H9 (cell line): ENCODE measurements around the gene PKD2L1. TPM values are rescaled to one million over a fixed set of nuclear protein-coding genes. Genes with fewer than 3 reads are reported as not detected.
A peak's percentile ranks its signal among the peaks of the same experiment; 100 is the strongest.

Experiments
- DNase-seq: peaks from one replicate; pipeline ENCODE4 v3.0.0-alpha.2; 2017
- H2AFZ ChIP-seq: one replicate; pipeline ENCODE4 v1.6.1; 2013; ENCODE audit warnings: mild to moderate bottlenecking, low read length, control low read depth, moderate library complexity
- H2AK5ac ChIP-seq: 2 replicates; pipeline ENCODE4 v1.6.1; 2013; ENCODE audit warnings: low read length, control low read depth, mixed read lengths; ENCODE audit not compliant: insufficient read length
- H2BK120ac ChIP-seq: one replicate; pipeline ENCODE4 v1.6.1; 2013; ENCODE audit warnings: low read depth, mild to moderate bottlenecking, low read length, control low read depth, inconsistent platforms; ENCODE audit not compliant: poor library complexity, severe bottlenecking
- H2BK12ac ChIP-seq: 2 replicates; pipeline ENCODE4 v1.6.1; 2013; ENCODE audit warnings: low read length, control low read depth, mixed read lengths, low read depth; ENCODE audit not compliant: insufficient read length
- H2BK15ac ChIP-seq: 2 replicates; pipeline ENCODE4 v1.6.1; 2013; ENCODE audit warnings: low read depth, low read length, control low read depth
- H2BK20ac ChIP-seq: one replicate; pipeline ENCODE4 v1.6.1; 2013; ENCODE audit warnings: low read depth, mild to moderate bottlenecking, low read length, control low read depth, inconsistent platforms; ENCODE audit not compliant: poor library complexity, severe bottlenecking
- H2BK5ac ChIP-seq: 2 replicates; pipeline ENCODE4 v1.6.1; 2013; ENCODE audit warnings: low read length, control low read depth, mixed read lengths; ENCODE audit not compliant: insufficient read length
- H3K14ac ChIP-seq: 2 replicates; pipeline ENCODE4 v1.6.1; 2013; ENCODE audit warnings: low read length, control low read depth; ENCODE audit not compliant: insufficient read depth
- H3K18ac ChIP-seq: 2 replicates; pipeline ENCODE4 v1.6.1; 2013; ENCODE audit warnings: low read depth, mild to moderate bottlenecking, mixed read lengths, low read length, control low read depth; ENCODE audit not compliant: insufficient read length
- H3K23ac ChIP-seq: 2 replicates; pipeline ENCODE4 v1.6.1; 2013; ENCODE audit warnings: low read length, control low read depth, mixed read lengths, low read depth; ENCODE audit not compliant: insufficient read length
- H3K23me2 ChIP-seq: 2 replicates; pipeline ENCODE4 v1.6.1; 2013; ENCODE audit warnings: low read depth, mild to moderate bottlenecking, mixed read lengths, low read length, control low read depth; ENCODE audit not compliant: insufficient read length, poor library complexity, severe bottlenecking
- H3K27ac ChIP-seq: 2 replicates; pipeline ENCODE4 v1.5.1; 2013; ENCODE audit warnings: low read length, control low read depth, mixed read lengths, low read depth; ENCODE audit not compliant: insufficient read length
- H3K27me3 ChIP-seq: 2 replicates; pipeline ENCODE4 v1.6.1; 2013; ENCODE audit warnings: low read length, control low read depth, inconsistent platforms; ENCODE audit not compliant: insufficient read depth
- H3K4ac ChIP-seq: 2 replicates; pipeline ENCODE4 v1.6.1; 2013; ENCODE audit warnings: low read depth, mild to moderate bottlenecking, control low read depth, inconsistent platforms, low read length, moderate library complexity
- H3K4me1 ChIP-seq: 2 replicates; pipeline ENCODE4 v1.6.1; 2013; ENCODE audit warnings: low read length, control low read depth, inconsistent platforms; ENCODE audit not compliant: insufficient read depth
- H3K4me2 ChIP-seq: 2 replicates; pipeline ENCODE4 v1.6.1; 2013; ENCODE audit warnings: low read length, control low read depth, mixed read lengths; ENCODE audit not compliant: insufficient read length, insufficient read depth
- H3K56ac ChIP-seq: 2 replicates; pipeline ENCODE4 v1.6.1; 2013; ENCODE audit warnings: low read depth, mild to moderate bottlenecking, mixed read lengths, low read length, control low read depth; ENCODE audit not compliant: insufficient read length
- H3K79me1 ChIP-seq: 2 replicates; pipeline ENCODE4 v1.6.1; 2013; ENCODE audit warnings: low read depth, mild to moderate bottlenecking, moderate library complexity, low read length, control low read depth, inconsistent platforms; ENCODE audit not compliant: insufficient read depth, poor library complexity, severe bottlenecking
- H3K79me2 ChIP-seq: 2 replicates; pipeline ENCODE4 v1.6.1; 2013; ENCODE audit warnings: low read length, control low read depth, inconsistent platforms; ENCODE audit not compliant: insufficient read depth
- H3K9ac ChIP-seq: 2 replicates; pipeline ENCODE4 v1.6.1; 2013; ENCODE audit warnings: low read length, control low read depth, mixed read lengths; ENCODE audit not compliant: insufficient read length; ENCODE audit errors: extremely low read depth
- H3K9me3 ChIP-seq: one replicate; pipeline ENCODE4 v1.6.1; 2013; ENCODE audit warnings: low read depth, low read length, inconsistent platforms; ENCODE audit not compliant: control insufficient read depth
- H3T11ph ChIP-seq: one replicate; pipeline ENCODE4 v1.6.1; 2013; ENCODE audit warnings: mild to moderate bottlenecking, low read length, control low read depth, inconsistent platforms
- H4K20me1 ChIP-seq: one replicate; pipeline ENCODE4 v1.6.1; 2013; ENCODE audit not compliant: control insufficient read depth, insufficient read length, insufficient read depth
- H4K5ac ChIP-seq: 2 replicates; pipeline ENCODE4 v1.6.1; 2013; ENCODE audit warnings: low read depth, mild to moderate bottlenecking, mixed read lengths, low read length, control low read depth; ENCODE audit not compliant: insufficient read length
- H4K8ac ChIP-seq: replicated peaks from 2 replicates; pipeline ENCODE4 v1.6.1; 2013; ENCODE audit warnings: low read length, control low read depth, mixed read lengths, low read depth; ENCODE audit not compliant: insufficient read length
- H4K91ac ChIP-seq: 2 replicates; pipeline ENCODE4 v1.6.1; 2013; ENCODE audit warnings: low read depth, mild to moderate bottlenecking, moderate library complexity, mixed read lengths, low read length, control low read depth; ENCODE audit not compliant: insufficient read length
- H3K27ac Mint-ChIP-seq, 3 experiments: 2 replicates in 2 of 3; 3 replicates in 1 of 3; pipeline ENCODE4 v1.8.0; 2020 to 2021; ENCODE audit warnings: mixed read lengths in 3 of 3, mild to moderate bottlenecking in 1 of 3, moderate library complexity in 1 of 3
- H3K27me3 Mint-ChIP-seq: 2 replicates; pipeline ENCODE4 v1.8.0; 2021; ENCODE audit warnings: low read depth, mild to moderate bottlenecking, moderate library complexity, mixed read lengths
- H3K36me3 Mint-ChIP-seq, 3 experiments: 2 replicates in 2 of 3; 3 replicates in 1 of 3; pipeline ENCODE4 v1.8.0; 2020 to 2021; ENCODE audit warnings: low read depth in 3 of 3, mixed read lengths in 3 of 3; ENCODE audit not compliant: insufficient read depth in 1 of 3
- H3K4me1 Mint-ChIP-seq, 2 experiments: 2 replicates each; pipeline ENCODE4 v1.8.0; 2020; ENCODE audit warnings: mixed read lengths in 2 of 2
- H3K4me3 Mint-ChIP-seq, 2 experiments: 2 replicates in 1 of 2; 3 replicates in 1 of 2; pipeline ENCODE4 v1.8.0; 2020 to 2021; ENCODE audit warnings: mild to moderate bottlenecking in 2 of 2, mixed read lengths in 2 of 2, moderate library complexity in 1 of 2
- H3K9me3 Mint-ChIP-seq, 2 experiments: 2 replicates in 1 of 2; 3 replicates in 1 of 2; pipeline ENCODE4 v1.8.0; 2020; ENCODE audit warnings: mild to moderate bottlenecking in 2 of 2, mixed read lengths in 2 of 2, moderate library complexity in 1 of 2
- WGBS: extraction: QIAGEN DNeasy Blood & Tissue Kit; methylation state at CpG from one replicate; pipeline ENCODE4 v1.1.7; 2013; ENCODE audit warnings: missing lambda C conversion rate, low lambda C conversion rate, mixed read lengths; ENCODE audit not compliant: insufficient read length; ENCODE audit errors: extremely low coverage; 5-methylcytosine and 5-hydroxymethylcytosine counted together
- total RNA-seq: library from RNA; stranded (reverse); gene quantifications from 2 replicates; pipeline ENCODE4 v1.2.1, GENCODE V29; 2021
- TF ChIP-seq, protein P1 (sequence below): fragments of 200-600 bp; sonication (generic); conservative IDR thresholded peaks from 3 replicates; pipeline ENCODE4 v1.8.0; 2021; ENCODE audit warnings: antibody characterized with exemption, mild to moderate bottlenecking

The PKD2L1 gene
- total RNA-seq, 1 experiment from 2014 or later = 0.20 TPM

- no peak overlapping the region for H2BK15ac ChIP-seq
- no peak overlapping the region for H3K23ac ChIP-seq
- TF ChIP-seq, protein P1, sequence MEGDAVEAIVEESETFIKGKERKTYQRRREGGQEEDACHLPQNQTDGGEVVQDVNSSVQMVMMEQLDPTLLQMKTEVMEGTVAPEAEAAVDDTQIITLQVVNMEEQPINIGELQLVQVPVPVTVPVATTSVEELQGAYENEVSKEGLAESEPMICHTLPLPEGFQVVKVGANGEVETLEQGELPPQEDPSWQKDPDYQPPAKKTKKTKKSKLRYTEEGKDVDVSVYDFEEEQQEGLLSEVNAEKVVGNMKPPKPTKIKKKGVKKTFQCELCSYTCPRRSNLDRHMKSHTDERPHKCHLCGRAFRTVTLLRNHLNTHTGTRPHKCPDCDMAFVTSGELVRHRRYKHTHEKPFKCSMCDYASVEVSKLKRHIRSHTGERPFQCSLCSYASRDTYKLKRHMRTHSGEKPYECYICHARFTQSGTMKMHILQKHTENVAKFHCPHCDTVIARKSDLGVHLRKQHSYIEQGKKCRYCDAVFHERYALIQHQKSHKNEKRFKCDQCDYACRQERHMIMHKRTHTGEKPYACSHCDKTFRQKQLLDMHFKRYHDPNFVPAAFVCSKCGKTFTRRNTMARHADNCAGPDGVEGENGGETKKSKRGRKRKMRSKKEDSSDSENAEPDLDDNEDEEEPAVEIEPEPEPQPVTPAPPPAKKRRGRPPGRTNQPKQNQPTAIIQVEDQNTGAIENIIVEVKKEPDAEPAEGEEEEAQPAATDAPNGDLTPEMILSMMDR = no peak
- H3K79me1 ChIP-seq = peaks cover 16% of the 10 kb centered on the region
- peaks cover 2% of the 10 kb centered on the region; the same call in 1 of the 2 replicates for H3K4me1 ChIP-seq
- H2BK20ac ChIP-seq = no peak overlapping the region
- Mint-ChIP-seq H3K27me3 (no peaks in the 10 kb centered on the region; the same call in 1 of the 2 replicates), H3K36me3 (peaks cover 58 to 60% (median 59%) of the 10 kb centered on the region in 3 experiments), H3K27ac (peak overlapping the region in 2 of 3 experiments; percentile 84 to 99; a peak in 5 of 7 replicates), H3K9me3 (peaks cover 3 to 5% of the 10 kb centered on the region in 2 experiments; a peak in 2 of 5 replicates), H3K4me3 (peak overlapping the region; percentile 90 to 100), H3K4me1 (peaks cover 55 to 61% of the 10 kb centered on the region in 2 experiments)
- DNase-seq = no peak
- H4K91ac ChIP-seq = no peak overlapping the region
- H3K9ac ChIP-seq = peak overlapping the region; percentile 81
- H3K56ac ChIP-seq = no peak overlapping the region
- no peak overlapping the region for H3K14ac ChIP-seq
- H2BK5ac ChIP-seq = no peak overlapping the region
- no CpG with 5 or more reads among the region's 3 CpGs for WGBS
- no peak overlapping the region for H2BK120ac ChIP-seq
- H3K23me2 ChIP-seq = peaks cover 18% of the 10 kb centered on the region
- H3K27me3 ChIP-seq = no peaks in the 10 kb centered on the region
- H2BK12ac ChIP-seq = no peak overlapping the region
- no peak overlapping the region for H4K8ac ChIP-seq
- H3K4me2 ChIP-seq = peak overlapping the region; percentile 70
- H2AK5ac ChIP-seq = no peak overlapping the region
- no peak overlapping the region for H3K27ac ChIP-seq
- peaks cover 12% of the 10 kb centered on the region for H4K20me1 ChIP-seq
- no peak overlapping the region for H2AFZ ChIP-seq
- H3K9me3 ChIP-seq = no peaks in the 10 kb centered on the region
- H3K18ac ChIP-seq = no peak overlapping the region
- H3T11ph ChIP-seq = no peak overlapping the region
- H3K79me2 ChIP-seq = peaks cover 51% of the 10 kb centered on the region
- no peak overlapping the region for H4K5ac ChIP-seq
- no peak overlapping the region for H3K4ac ChIP-seq
These were observed 18.4 kb upstream of the PKD2L1 start for GRCh38 chr10:100348389-100348927.
